ENCODE results near the gene SYT9.
"Not testable (repeated sequence)": the region's sequence is repeated elsewhere in the genome, so short reads cannot be mapped to it uniquely, and the experiment has no call there.

The SYT9 gene

GRCh38 chr11:7278314-7278917, 26.7 kb downstream of the SYT9 start:
- DNase-seq, result peak in 1 of 2 donors; percentile 2

- no peak for DNase-seq
Observed at GRCh38 chr11:7279676-7280075, 28.0 kb downstream of the SYT9 start.

GRCh38 chr11:7281079-7281478, 29.4 kb downstream of the SYT9 start:
- no peak for DNase-seq

- DNase-seq, result no peak
Observed at GRCh38 chr11:7281809-7282208, 30.1 kb downstream of the SYT9 start.

- DNase-seq, result no peak
Observed at GRCh38 chr11:7286178-7286577, 34.5 kb downstream of the SYT9 start.

- DNase-seq, result no peak
Observed at GRCh38 chr11:7291100-7291829, 39.6 kb downstream of the SYT9 start.

- no peak for DNase-seq
Observed at GRCh38 chr11:7292922-7293321, 41.2 kb downstream of the SYT9 start.

- DNase-seq, result no peak
Observed at GRCh38 chr11:7299393-7299792, 47.7 kb downstream of the SYT9 start.

GRCh38 chr11:7300281-7300680, 48.6 kb downstream of the SYT9 start:
- DNase-seq, result no peak

- no peak for DNase-seq
Observed at GRCh38 chr11:7303146-7303545, 51.4 kb downstream of the SYT9 start.

- no peak for DNase-seq
Observed at GRCh38 chr11:7306900-7307299, 55.2 kb downstream of the SYT9 start.

GRCh38 chr11:7307836-7308235, 56.1 kb downstream of the SYT9 start:
- no peak for DNase-seq

- DNase-seq, result no peak
Observed at GRCh38 chr11:7311903-7312302, 60.2 kb downstream of the SYT9 start.

- DNase-seq, result no peak
Observed at GRCh38 chr11:7314811-7315604, 63.3 kb downstream of the SYT9 start.

GRCh38 chr11:7319501-7319900, 67.8 kb downstream of the SYT9 start:
- no peak for DNase-seq

GRCh38 chr11:7320306-7320705, 68.6 kb downstream of the SYT9 start:
- DNase-seq, result no peak

GRCh38 chr11:7321473-7322450, 70.1 kb downstream of the SYT9 start:
- DNase-seq, result no peak

- no peak for DNase-seq
Observed at GRCh38 chr11:7332451-7332850, 80.7 kb downstream of the SYT9 start.

- DNase-seq, result no peak
Observed at GRCh38 chr11:7332962-7333361, 81.3 kb downstream of the SYT9 start.

GRCh38 chr11:7335442-7335841, 83.7 kb downstream of the SYT9 start:
- not testable (repeated sequence) for DNase-seq

GRCh38 chr11:7341551-7341950, 89.8 kb downstream of the SYT9 start:
- DNase-seq, result no peak

- no peak for DNase-seq
Observed at GRCh38 chr11:7347611-7348431, 96.1 kb downstream of the SYT9 start.
